MM.1S (cell line): ENCODE data around the gene DIAPH3.

ENCODE experiments used
- DNase-seq: peaks from one replicate; pipeline ENCODE4 v3.0.0-alpha.2; 2015
- H2AFZ ChIP-seq: fragments of 300-600 bp; sonication (generic); 2 replicates; pipeline ENCODE4 v1.6.0; 2016; ENCODE audit warnings: antibody characterized with exemption, low read length
- H3F3A ChIP-seq: fragments of 300-600 bp; sonication (generic); 2 replicates; pipeline ENCODE4 v1.6.1; 2016; ENCODE audit warnings: mild to moderate bottlenecking, antibody characterized with exemption, low read length, moderate library complexity, mixed read lengths; ENCODE audit not compliant: insufficient read depth
- H3K27ac ChIP-seq: fragments of 300-600 bp; sonication (generic); 2 replicates; pipeline ENCODE4 v1.5.1; 2016; ENCODE audit warnings: mild to moderate bottlenecking, low read length
- H3K27me3 ChIP-seq: fragments of 300-600 bp; sonication (generic); replicated peaks from 2 replicates; pipeline ENCODE4 v1.6.0; 2016; ENCODE audit warnings: low read length; ENCODE audit not compliant: insufficient read depth
- H3K36me3 ChIP-seq: fragments of 300-600 bp; sonication (generic); replicated peaks from 2 replicates; pipeline ENCODE4 v1.6.1; 2016; ENCODE audit warnings: mild to moderate bottlenecking, low read length, mixed read lengths; ENCODE audit not compliant: insufficient read depth
- H3K4me1 ChIP-seq: fragments of 300-600 bp; sonication (generic); 2 replicates; pipeline ENCODE4 v1.6.1; 2016; ENCODE audit warnings: low read length, mixed read lengths
- H3K4me2 ChIP-seq: fragments of 300-600 bp; sonication (generic); 2 replicates; pipeline ENCODE4 v1.6.0; 2016; ENCODE audit warnings: low read depth, low read length
- H3K4me3 ChIP-seq: fragments of 300-600 bp; sonication (generic); 2 replicates; pipeline ENCODE4 v1.5.1; 2016; ENCODE audit warnings: low read length, mixed read lengths
- H3K79me2 ChIP-seq: fragments of 300-600 bp; sonication (generic); 2 replicates; pipeline ENCODE4 v1.6.1; 2016; ENCODE audit warnings: mixed run types, low read length, mixed read lengths
- H3K9ac ChIP-seq: fragments of 300-600 bp; sonication (generic); 2 replicates; pipeline ENCODE4 v1.6.1; 2016; ENCODE audit warnings: low read length, mixed read lengths
- H3K9me2 ChIP-seq: fragments of 300-600 bp; sonication (generic); replicated peaks from 2 replicates; pipeline ENCODE4 v1.6.1; 2016; ENCODE audit warnings: mild to moderate bottlenecking, low read length, mixed read lengths; ENCODE audit not compliant: insufficient read depth
- H3K9me3 ChIP-seq: fragments of 300-600 bp; sonication (generic); replicated peaks from 2 replicates; pipeline ENCODE4 v1.6.1; 2016; ENCODE audit warnings: mild to moderate bottlenecking, low read length, mixed read lengths; ENCODE audit not compliant: insufficient read depth
- H4K20me1 ChIP-seq: fragments of 300-600 bp; sonication (generic); 2 replicates; pipeline ENCODE4 v1.6.1; 2016; ENCODE audit warnings: mild to moderate bottlenecking, low read length, moderate library complexity, mixed read lengths; ENCODE audit not compliant: insufficient read depth
- EZH2 ChIP-seq: fragments of 300-600 bp; sonication (generic); optimal IDR thresholded peaks from 2 replicates; pipeline ENCODE3; 2017; ENCODE audit warnings: low read depth, mild to moderate bottlenecking, antibody characterized with exemption, low read length, mixed read lengths
- EZH2phosphoT487 ChIP-seq: fragments of 300-600 bp; sonication (generic); IDR thresholded peaks from 2 replicates; pipeline ENCODE4 v1.6.1; 2018; ENCODE audit warnings: antibody characterized with exemption, low read length
- TF ChIP-seq, protein P1 (sequence below): fragments of 300-600 bp; sonication (generic); IDR thresholded peaks from 2 replicates; pipeline ENCODE4 v1.5.1; 2016; ENCODE audit warnings: antibody characterized with exemption, low read length, mixed read lengths

Gene DIAPH3

DNA sequence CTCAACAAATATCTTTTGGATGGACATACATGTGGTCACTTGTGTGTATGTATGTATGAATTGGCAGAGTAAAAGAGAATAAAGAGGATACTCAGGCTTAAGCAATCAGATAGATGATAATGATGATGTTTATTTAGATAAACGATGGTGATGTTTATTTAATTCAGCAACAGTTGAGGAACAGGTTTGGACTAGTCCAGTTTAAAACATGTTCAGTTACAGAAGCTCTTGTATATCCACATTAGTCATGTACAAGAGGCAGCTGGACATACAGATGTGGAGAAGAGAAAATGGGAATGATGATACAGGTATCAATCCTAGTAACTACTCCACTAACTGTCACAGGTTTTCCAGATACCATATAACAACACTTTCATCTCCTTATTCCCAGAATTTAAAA is 232.1 kb downstream of the DIAPH3 start:
- H3K27ac ChIP-seq: no peak overlapping the region
- no peaks in the 10 kb centered on the region for H3F3A ChIP-seq
- no peaks in the 10 kb centered on the region for H3K9me3 ChIP-seq
- no peak overlapping the region for H3K4me2 ChIP-seq
- H3K36me3 ChIP-seq: no peaks in the 10 kb centered on the region
- no peak overlapping the region for H2AFZ ChIP-seq
- DNase-seq: no peak
- H3K27me3 ChIP-seq: no peaks in the 10 kb centered on the region
- no peak overlapping the region for H3K4me3 ChIP-seq
- no peaks in the 10 kb centered on the region for H4K20me1 ChIP-seq
- H3K9ac ChIP-seq: no peak overlapping the region
- H3K4me1 ChIP-seq: no peaks in the 10 kb centered on the region
- no peak for TF ChIP-seq EZH2phosphoT487
- TF ChIP-seq EZH2: no peak
- TF ChIP-seq, protein P1, sequence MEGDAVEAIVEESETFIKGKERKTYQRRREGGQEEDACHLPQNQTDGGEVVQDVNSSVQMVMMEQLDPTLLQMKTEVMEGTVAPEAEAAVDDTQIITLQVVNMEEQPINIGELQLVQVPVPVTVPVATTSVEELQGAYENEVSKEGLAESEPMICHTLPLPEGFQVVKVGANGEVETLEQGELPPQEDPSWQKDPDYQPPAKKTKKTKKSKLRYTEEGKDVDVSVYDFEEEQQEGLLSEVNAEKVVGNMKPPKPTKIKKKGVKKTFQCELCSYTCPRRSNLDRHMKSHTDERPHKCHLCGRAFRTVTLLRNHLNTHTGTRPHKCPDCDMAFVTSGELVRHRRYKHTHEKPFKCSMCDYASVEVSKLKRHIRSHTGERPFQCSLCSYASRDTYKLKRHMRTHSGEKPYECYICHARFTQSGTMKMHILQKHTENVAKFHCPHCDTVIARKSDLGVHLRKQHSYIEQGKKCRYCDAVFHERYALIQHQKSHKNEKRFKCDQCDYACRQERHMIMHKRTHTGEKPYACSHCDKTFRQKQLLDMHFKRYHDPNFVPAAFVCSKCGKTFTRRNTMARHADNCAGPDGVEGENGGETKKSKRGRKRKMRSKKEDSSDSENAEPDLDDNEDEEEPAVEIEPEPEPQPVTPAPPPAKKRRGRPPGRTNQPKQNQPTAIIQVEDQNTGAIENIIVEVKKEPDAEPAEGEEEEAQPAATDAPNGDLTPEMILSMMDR: no peak
- no peaks in the 10 kb centered on the region for H3K79me2 ChIP-seq
- H3K9me2 ChIP-seq: no peaks in the 10 kb centered on the region

DNA sequence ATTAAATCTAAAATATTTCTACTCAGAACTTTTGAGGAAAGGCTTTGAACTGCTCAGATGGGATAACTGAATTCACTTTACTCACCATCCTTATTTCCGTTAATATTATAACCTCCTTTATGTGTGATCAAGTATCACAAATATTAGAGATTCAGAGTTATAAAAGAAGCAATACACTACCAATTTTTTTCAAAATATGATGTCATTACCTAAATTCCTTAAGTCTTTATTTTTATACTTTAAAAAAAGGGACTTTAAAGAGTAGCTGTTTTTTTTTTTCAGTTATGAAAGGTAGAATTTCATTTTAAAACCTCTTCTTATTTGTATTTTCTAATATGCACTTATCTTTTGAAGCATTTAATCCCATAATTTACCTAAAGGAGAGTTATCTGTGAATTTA is 239.5 kb downstream of the DIAPH3 start:
- H3K9me2 ChIP-seq: no peaks in the 10 kb centered on the region
- H3K4me3 ChIP-seq: no peak overlapping the region
- H3K9ac ChIP-seq: no peak overlapping the region
- no peaks in the 10 kb centered on the region for H4K20me1 ChIP-seq
- DNase-seq: no peak
- TF ChIP-seq EZH2: no peak
- TF ChIP-seq, protein P1: no peak
- no peak overlapping the region for H2AFZ ChIP-seq
- no peaks in the 10 kb centered on the region for H3K27me3 ChIP-seq
- no peaks in the 10 kb centered on the region for H3K79me2 ChIP-seq
- no peaks in the 10 kb centered on the region for H3K4me1 ChIP-seq
- no peaks in the 10 kb centered on the region for H3K36me3 ChIP-seq
- H3K9me3 ChIP-seq: no peaks in the 10 kb centered on the region
- H3K27ac ChIP-seq: no peak overlapping the region
- no peak overlapping the region for H3K4me2 ChIP-seq
- no peaks in the 10 kb centered on the region for H3F3A ChIP-seq

DNA sequence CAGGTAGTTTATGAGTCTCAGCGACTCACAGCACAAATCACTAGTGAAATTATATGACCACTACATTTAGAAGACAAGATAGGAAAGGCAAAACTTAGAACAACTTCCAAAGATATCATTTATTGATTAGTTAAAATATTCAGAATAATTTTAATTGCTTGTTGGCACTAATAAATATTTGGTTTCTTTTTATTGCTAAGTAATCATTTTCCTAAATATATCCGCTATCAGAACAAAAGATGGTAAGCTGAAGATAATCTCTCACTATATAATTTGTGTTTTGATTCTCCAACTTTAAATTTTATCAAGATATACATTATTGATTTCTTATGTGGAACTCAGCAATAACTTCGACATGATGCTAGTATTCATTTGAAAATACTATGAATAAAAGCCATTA is 248.5 kb downstream of the DIAPH3 start:
- H2AFZ ChIP-seq: no peak overlapping the region
- no peaks in the 10 kb centered on the region for H3K27me3 ChIP-seq
- H4K20me1 ChIP-seq: no peaks in the 10 kb centered on the region
- no peaks in the 10 kb centered on the region for H3K79me2 ChIP-seq
- H3K9me2 ChIP-seq: no peaks in the 10 kb centered on the region
- no peak overlapping the region for H3K4me3 ChIP-seq
- TF ChIP-seq, protein P1: no peak
- H3K36me3 ChIP-seq: no peaks in the 10 kb centered on the region
- no peaks in the 10 kb centered on the region for H3K4me1 ChIP-seq
- no peak overlapping the region for H3K27ac ChIP-seq
- H3K9me3 ChIP-seq: no peaks in the 10 kb centered on the region
- H3K9ac ChIP-seq: no peak overlapping the region
- DNase-seq: no peak
- no peak overlapping the region for H3K4me2 ChIP-seq
- H3F3A ChIP-seq: no peaks in the 10 kb centered on the region

DNA sequence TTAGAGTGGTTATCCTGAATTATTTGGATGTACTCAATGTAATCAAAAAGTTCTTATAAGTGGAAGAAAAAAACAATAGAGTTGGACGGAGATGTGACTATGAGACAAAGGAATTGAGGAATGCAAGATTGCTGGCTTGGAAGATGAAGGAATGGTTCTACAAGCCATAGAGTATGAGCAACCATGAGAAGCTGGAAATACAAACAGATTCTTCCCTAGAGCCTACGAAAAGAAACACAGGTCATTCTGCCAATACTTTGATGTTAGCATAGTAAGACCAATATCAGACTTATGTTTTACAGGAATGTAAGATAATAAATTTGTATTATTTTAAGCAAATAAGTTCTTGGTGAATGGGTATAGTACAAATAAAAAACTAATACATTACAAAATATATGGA is 249.2 kb downstream of the DIAPH3 start:
- DNase-seq: no peak
- Histone ChIP-seq H3K9me3 (no peaks in the 10 kb centered on the region), H3K36me3 (no peaks in the 10 kb centered on the region), H4K20me1 (no peaks in the 10 kb centered on the region), H3K4me2 (no peak overlapping the region), H3K9ac (no peak overlapping the region), H3K4me1 (no peaks in the 10 kb centered on the region), H3F3A (no peaks in the 10 kb centered on the region), H3K27me3 (no peaks in the 10 kb centered on the region), H2AFZ (no peak overlapping the region), H3K27ac (no peak overlapping the region), H3K4me3 (no peak overlapping the region), H3K9me2 (no peaks in the 10 kb centered on the region), H3K79me2 (no peaks in the 10 kb centered on the region)
- no peak for TF ChIP-seq EZH2
- TF ChIP-seq EZH2phosphoT487: no peak
- TF ChIP-seq, protein P1: no peak
